Retinal pigment epithelial cell (primary cell): ENCODE measurements around the gene CDK3.

Source experiments
- DNase-seq: peaks from one replicate; pipeline ENCODE4 v3.0.0-alpha.2; 2010; ENCODE audit warnings: low read depth
- H3K4me3 ChIP-seq: 2 replicates; pipeline ENCODE4 v1.5.1; 2011; ENCODE audit warnings: mild to moderate bottlenecking, low read length, control low read depth, moderate library complexity
- CTCF ChIP-seq: conservative IDR thresholded peaks from 2 replicates; pipeline ENCODE4 v1.5.1; 2011; ENCODE audit warnings: low read depth, low read length, control low read depth, inconsistent platforms

CDK3 gene

GRCh38 chr17:75981019-75981615 lies 19.5 kb upstream of the CDK3 start:
- no peak overlapping the region for H3K4me3 ChIP-seq
- TF ChIP-seq CTCF: no peak
- DNase-seq: no peak

- peak; percentile 46 for DNase-seq
- TF ChIP-seq CTCF: no peak
- no peak overlapping the region for H3K4me3 ChIP-seq
Measured at GRCh38 chr17:75983501-75984181, 17.0 kb upstream of the CDK3 start.

- no peak for TF ChIP-seq CTCF
- no peak for DNase-seq
- H3K4me3 ChIP-seq: no peak overlapping the region
Measured at GRCh38 chr17:75985986-75986385, 14.7 kb upstream of the CDK3 start.

- no peak overlapping the region for H3K4me3 ChIP-seq
- no peak for TF ChIP-seq CTCF
- DNase-seq: no peak
Measured at GRCh38 chr17:75987041-75987440, 13.6 kb upstream of the CDK3 start.

- no peak for DNase-seq
- no peak for TF ChIP-seq CTCF
- H3K4me3 ChIP-seq: no peak overlapping the region
Measured at GRCh38 chr17:75991396-75991795, 9.3 kb upstream of the CDK3 start.

- H3K4me3 ChIP-seq: no peak overlapping the region
- TF ChIP-seq CTCF: no peak
- DNase-seq: no peak
Measured at GRCh38 chr17:75994802-75995370, 5.8 kb upstream of the CDK3 start.

- no peak for TF ChIP-seq CTCF
- H3K4me3 ChIP-seq: no peak overlapping the region
- DNase-seq: no peak
Measured at GRCh38 chr17:75995385-75995925, 5.2 kb upstream of the CDK3 start.
